Germinal center (tissue), 1 donor: ENCODE data around the gene BPIFB2.
A peak's percentile ranks its signal among the peaks of the same experiment; 100 is the strongest.
"Not testable (repeated sequence)": the region's sequence is repeated elsewhere in the genome, so short reads cannot be mapped to it uniquely, and the experiment has no call there.

Experiments used
- DNase-seq: peaks from one replicate; pipeline ENCODE4 v3.0.0; 2012; ENCODE audit warnings: mixed read lengths, low spot score

Gene BPIFB2

DNA sequence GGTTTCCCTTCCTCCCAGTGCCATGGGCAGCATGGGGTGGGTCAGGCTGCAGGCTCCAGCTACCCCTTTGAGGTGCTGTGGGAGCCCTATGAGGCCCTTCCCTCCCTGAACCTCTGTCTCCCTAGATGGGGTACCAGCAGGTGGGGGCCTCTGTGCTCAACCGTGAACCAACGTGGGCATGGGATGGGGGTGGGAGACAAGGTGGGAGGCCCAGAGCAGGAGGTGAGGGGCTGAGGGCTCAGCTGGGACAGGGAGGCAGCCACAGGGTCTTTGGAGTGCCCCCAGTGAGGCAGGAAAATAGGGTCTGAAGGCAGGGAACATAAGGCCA lies 36.6 kb upstream of the BPIFB2 start:
- no peak for DNase-seq

- no peak for DNase-seq
Measured at GRCh38 chr20:32971703-32972161, 35.8 kb upstream of the BPIFB2 start.

GRCh38 chr20:32972181-32973076 lies 35.1 kb upstream of the BPIFB2 start:
- DNase-seq: peak; percentile 79

DNA sequence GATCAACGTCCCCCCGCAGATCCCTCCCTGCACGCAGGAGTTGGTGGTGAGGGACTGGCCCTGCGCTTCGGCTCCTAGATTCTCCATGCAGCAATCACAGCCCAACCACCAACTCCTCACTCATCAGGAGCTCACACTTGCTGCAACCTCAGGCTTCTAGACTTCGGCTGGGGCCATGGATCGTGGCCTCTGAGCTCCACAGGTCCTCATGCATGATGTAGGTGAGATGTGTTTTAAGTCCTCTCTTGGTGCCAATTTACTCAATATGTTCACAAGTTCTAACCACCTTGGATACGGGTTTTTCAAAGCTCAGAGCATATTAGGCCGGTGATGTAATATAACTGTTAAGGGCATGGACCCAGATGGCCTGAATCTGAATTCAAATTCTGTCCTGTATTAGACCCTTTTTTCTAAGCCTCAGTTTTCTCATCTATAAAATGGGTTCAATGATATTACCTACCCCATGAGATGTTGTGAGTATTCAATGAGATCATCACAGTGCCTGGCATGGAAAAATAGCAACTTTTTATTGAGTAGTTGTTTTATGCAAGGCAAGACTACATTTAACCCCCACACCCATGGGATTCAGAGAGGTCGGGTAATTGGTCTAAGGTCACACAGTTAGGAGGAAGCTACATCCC lies 34.3 kb upstream of the BPIFB2 start:
- no peak for DNase-seq

DNA sequence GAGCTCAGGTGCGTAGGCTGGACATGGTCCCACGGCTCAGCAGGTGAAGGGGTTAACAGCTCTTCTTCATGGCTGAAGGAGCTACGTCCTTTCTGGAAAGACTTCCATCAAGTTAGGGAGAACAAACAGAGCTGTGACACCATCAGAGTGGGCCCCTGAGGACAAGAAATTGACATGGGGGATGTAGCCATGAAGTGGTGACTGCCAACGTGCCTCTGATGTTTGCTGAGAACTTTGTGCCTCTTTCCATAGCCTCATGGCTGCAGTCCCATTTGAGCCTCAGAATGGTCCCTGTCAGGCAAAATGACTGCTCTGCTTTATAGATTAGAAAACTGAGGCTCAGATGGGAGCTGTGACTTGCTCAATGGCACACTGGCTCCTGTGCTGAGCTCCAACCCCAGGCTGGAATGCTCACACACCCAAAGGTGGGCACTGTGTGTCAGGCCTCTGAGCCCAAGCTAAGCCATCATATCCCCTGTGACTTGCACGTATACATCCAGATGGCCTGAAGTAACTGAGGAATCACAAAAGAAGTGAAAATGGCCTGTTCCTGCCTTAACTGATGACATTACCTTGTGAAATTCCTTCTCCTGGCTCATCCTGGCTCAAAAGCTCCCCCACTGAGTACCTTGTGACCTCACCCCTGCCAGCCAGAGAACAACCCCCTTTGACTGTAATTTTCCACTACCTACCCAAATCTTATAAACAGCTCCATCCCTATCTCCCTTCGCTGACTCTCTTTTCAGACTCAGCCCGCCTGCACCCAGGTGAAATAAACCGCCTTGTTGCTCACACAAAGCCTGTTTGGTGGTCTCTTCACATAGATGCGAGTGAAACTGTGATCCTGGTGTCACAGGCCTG lies 33.1 kb upstream of the BPIFB2 start:
- not testable (repeated sequence) for DNase-seq

- DNase-seq: not testable (repeated sequence)
Measured at GRCh38 chr20:32975121-32975520, 32.4 kb upstream of the BPIFB2 start.

- DNase-seq: no peak
Measured at GRCh38 chr20:32975698-32976674, 31.5 kb upstream of the BPIFB2 start.

DNA sequence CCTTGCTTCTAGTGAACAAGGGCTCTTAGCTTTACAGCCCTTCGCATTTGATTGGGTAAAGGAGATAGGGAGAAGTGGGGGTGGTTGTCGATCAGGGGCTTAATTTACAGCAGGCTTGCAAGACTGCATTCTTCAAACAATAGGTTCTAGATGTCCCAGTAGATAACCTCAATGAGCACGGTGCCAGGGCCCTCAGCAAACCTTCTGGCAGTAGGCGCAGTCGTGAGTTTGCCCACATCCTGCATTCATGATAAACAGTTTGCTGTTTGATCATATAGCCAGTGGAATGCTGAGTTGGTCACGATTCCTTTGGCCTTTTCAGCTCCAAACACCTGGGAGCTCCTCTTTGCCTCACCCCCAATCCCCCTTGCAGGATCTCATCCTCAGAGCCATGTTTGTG lies 30.8 kb upstream of the BPIFB2 start:
- DNase-seq: no peak

DNA sequence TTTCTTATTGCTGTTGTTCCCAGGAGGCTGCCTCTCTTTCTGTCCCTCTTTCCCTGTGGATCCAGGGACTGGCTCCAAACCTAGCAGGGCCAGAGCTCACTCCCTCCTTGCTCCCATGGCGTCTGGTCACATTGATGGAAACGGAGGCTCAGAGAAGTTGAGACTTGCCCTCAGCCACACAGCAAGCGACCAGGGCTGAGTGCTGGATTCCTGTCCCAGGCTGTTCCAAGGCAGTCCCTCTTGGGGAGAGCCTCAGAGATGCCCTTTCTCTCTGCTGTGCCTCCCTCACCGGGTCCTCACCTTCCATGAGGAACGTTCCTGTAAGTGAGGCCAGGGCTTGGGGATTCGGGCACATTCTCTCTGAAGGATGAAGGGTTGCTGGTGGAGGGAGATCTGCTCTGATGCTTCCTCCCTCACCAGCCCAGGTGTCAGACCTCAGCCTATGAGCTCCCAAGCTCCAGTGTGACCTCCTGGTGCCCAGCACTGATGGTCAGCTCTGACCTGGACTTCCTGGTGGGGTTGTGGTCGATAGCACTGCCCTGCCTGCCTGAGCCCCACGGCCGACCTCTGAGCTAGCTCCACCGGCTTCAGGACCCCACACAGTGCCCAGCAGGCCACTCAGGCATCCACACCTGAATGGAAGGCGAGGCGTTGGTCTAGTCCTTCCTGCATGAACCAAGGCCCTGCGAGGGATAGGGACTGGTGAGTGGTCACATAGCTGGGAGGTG lies 30.1 kb upstream of the BPIFB2 start:
- DNase-seq: no peak

DNA sequence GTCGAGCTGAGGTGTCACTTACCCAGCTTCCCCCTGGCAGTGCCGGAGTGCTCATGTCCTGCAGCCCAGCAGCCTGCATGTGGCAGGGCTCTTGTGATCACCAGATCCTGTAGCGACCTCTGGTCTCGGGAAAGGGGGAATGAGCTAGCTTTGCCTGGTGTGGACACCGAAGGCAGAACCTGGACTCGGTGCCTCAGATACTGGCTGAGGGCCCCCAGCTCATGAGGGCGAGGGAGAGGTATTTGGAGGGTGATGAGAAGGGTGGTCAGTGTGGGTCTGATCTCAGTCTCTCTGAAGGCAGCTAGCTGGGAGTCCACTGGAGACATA lies 29.5 kb upstream of the BPIFB2 start:
- DNase-seq: no peak

GRCh38 chr20:32979201-32979998 lies 28.1 kb upstream of the BPIFB2 start:
- no peak for DNase-seq

DNA sequence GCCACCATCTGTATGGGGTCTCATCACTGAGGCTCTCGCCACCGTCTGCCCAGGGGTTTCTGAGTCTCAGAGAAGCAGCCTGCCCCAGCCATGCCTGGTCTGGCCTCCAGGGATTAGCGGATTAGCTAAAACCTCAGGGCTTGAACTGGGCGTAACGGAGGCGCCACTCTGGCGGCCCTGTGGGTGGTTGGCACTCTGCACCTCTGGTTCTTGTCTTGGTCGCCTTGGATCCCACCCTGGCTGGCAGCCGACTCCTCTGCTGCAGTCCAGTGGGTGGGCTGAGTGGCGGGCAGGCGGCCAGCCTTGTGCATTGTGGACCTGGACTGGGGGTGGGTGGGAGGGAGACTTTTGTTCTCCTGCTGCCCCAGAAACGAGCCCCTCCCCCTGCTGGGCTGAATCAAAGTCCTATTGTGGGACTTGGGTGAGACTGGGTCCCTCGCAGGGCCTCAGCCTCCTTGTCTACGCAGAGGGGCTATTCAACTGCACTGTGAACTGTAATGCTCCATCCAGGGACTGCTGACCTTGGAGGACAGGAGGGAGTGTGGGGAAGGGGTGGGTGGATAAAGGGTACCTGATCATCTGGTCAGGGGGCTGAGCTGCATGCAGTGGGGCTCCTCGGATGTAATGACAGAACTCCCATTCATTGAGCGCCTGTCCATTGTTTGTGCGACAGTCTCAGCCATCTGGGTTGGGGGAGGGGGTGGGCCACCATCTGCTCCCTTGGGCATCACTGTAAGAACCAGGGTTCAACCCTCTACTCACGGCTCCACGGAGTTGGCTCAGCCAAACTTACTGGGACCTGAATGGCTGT lies 27.2 kb upstream of the BPIFB2 start:
- no peak for DNase-seq

DNA sequence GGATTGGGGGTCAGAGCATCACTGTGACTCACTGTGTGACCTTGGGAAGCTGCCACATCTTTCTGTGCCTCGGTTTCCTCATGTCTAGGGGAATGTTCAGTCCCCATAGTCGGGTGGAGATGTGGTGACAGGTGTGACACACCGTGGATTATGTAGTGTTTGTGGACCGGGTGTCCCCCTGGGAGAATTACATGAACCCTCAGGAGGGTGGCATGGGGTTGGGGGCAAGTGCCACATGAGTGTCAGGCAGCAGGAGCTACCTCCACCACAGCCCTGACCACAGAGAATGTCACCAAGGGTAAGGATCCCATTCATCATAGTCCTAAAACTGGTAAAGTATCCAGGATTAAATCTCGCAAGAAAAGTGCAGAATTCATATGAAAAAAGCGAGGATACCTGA lies 26.5 kb upstream of the BPIFB2 start:
- no peak for DNase-seq

DNA sequence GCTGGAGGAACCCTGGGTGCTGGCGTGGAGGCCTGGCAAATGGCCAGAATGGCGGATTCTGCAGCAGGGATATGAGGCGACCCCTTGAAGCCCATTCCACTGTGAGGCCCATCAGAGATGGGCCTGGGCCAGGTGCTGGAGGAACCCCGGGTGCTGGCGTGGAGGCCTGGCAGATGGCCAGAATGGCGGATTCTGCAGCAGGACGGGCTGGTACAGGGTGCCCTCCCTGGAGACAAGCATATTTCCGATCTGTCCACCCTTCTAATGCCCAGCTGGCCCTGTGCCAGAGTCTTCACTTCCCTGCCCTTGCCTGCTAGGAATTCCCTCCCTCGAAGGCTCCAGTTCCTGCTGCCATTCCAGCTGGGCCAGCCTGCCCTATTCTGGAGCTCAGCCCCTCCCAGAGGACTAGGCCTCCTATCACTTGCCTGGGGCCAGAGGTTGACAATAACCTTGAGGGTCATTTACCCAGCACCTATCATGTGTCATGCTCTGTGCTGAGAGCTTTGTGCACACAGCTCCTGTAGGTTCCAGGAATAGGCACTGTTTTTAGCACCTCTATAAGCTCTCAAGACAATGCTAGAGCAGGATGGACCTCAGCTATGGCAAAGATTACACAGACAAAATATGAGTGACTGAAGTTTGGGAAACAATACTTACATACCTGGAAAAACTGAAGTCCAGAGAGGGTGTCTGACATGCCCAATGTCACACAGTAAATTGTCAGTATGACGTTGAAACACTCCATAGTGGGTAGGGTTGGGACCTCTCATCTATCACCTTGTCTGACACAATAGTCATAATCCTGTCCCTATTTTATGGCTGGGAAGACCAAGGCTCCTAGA lies 24.7 kb upstream of the BPIFB2 start:
- DNase-seq: no peak

- no peak for DNase-seq
Measured at GRCh38 chr20:32983459-32984112, 23.9 kb upstream of the BPIFB2 start.

DNA sequence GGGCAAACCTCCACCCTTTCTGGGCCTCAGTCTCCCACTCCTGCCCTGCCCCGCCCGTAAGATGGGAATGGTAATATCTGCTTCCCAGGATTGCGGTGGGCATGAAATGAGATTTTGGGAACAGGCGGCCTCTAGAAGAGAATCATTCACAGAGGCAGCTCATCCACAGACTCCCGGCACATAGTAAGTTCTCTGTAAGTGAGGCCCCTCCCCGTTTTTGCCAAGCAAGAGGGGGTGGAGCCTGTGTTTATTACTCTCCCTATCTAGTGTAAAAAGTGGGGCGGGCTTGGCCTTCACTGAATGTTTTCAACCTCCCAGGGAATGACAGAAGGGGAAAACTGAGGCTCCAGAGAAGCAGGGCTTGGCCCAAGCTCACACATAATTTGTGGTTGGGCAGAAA lies 23.3 kb upstream of the BPIFB2 start:
- DNase-seq: no peak

DNA sequence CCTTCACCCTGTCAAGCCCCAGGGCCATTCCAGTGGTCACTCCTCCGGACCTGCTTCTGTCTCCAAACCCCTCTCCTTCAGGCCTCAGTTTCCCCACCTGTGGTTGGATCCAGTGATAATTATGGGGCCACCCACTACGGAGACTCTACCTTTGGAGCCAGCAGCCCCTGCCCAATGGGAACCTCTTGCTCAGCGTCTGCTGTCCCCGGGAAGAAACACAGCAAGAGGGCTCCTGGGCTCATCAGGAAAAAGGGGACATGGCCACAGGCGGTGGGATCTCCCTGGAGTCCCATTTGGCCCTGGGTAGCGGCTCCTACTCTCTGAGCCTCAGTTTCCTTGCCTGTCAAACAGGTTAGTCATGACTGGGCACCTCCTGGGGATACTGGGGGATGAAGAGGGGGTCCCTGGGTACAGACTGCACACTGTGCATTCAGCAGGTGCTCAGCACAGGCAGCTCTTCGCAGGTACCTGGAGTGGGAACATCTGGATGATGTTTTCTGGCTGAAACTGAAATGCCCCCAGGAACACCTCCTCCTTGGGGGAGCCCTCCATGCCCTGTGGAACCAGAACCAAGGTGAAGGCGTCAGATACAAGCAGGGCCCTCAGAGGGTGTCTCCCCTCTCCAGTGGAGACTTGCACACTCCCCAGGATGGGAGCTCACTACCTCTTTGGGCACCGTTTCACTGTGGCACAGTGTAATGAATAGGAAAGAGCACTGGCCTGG lies 22.7 kb upstream of the BPIFB2 start:
- DNase-seq: no peak
